Astrocyte of the hippocampus (primary cell): ENCODE measurements around the gene DNM1.
"Not testable (repeated sequence)": the region's sequence is repeated elsewhere in the genome, so short reads cannot be mapped to it uniquely, and the experiment has no call there.

Experiments used
- DNase-seq: peaks from one replicate; pipeline ENCODE4 v3.0.0; 2011; ENCODE audit warnings: low read depth, low spot score

DNM1 gene

GRCh38 chr9:128222880-128223670 lies 19.9 kb downstream of the DNM1 start:
- DNase-seq, result no peak

- DNase-seq, result no peak
Observed at GRCh38 chr9:128224877-128225276, 21.7 kb downstream of the DNM1 start.

GRCh38 chr9:128225770-128226411 lies 22.7 kb downstream of the DNM1 start:
- no peak for DNase-seq

- no peak for DNase-seq
Observed at GRCh38 chr9:128226412-128226801, 23.2 kb downstream of the DNM1 start.

GRCh38 chr9:128230897-128231296 lies 27.7 kb downstream of the DNM1 start:
- DNase-seq, result not testable (repeated sequence)

GRCh38 chr9:128231638-128232527 lies 28.7 kb downstream of the DNM1 start:
- no peak for DNase-seq

- no peak for DNase-seq
Observed at GRCh38 chr9:128232528-128233428, 29.6 kb downstream of the DNM1 start.

GRCh38 chr9:128233817-128234406 lies 30.7 kb downstream of the DNM1 start:
- no peak for DNase-seq

GRCh38 chr9:128242124-128242523 lies 38.9 kb downstream of the DNM1 start:
- no peak for DNase-seq

GRCh38 chr9:128242828-128243214 lies 39.6 kb downstream of the DNM1 start:
- DNase-seq, result no peak

GRCh38 chr9:128243215-128244018 lies 40.2 kb downstream of the DNM1 start:
- no peak for DNase-seq

- DNase-seq, result no peak
Observed at GRCh38 chr9:128244091-128244836, 41.1 kb downstream of the DNM1 start.

GRCh38 chr9:128244837-128245231 lies 41.7 kb downstream of the DNM1 start:
- DNase-seq, result peak; percentile 30

GRCh38 chr9:128245421-128246151 lies 42.4 kb downstream of the DNM1 start:
- DNase-seq, result peak; percentile 64

- no peak for DNase-seq
Observed at GRCh38 chr9:128246471-128246870, 43.3 kb downstream of the DNM1 start.

- no peak for DNase-seq
Observed at GRCh38 chr9:128247226-128247803, 44.1 kb downstream of the DNM1 start.

- DNase-seq, result no peak
Observed at GRCh38 chr9:128249558-128249907, 46.4 kb downstream of the DNM1 start.
